Left cardiac atrium (tissue), 4 donors: ENCODE results near the gene ARL4C. TPM values are rescaled to one million over a fixed set of nuclear protein-coding genes. Genes with fewer than 3 reads are reported as not detected.

ENCODE experiments used
- ATAC-seq, 2 donors: fragments of 200-7000 bp; cut with Tn5 transposase; one replicate each; pipeline ENCODE4 v1.9.1; 2020; ENCODE audit warnings: mild to moderate bottlenecking in 2 of 2, moderate library complexity in 2 of 2
- DNase-seq: peaks from one replicate; pipeline ENCODE4 v3.0.0-alpha.2; 2020
- intact Hi-C, 2 donors: fragments of 100-400 bp; cut with DNase I; formaldehyde crosslinking; loops; one replicate each; pipeline versions ENCODE4 v1.14.1 to v1.15.1; 2022 to 2023
- total RNA-seq, 2 donors: library from RNA; stranded (reverse); fragmentation: NEBNext Ultra II Directional; extraction: Animal tissue kit (Norgen Biotek cat#: 25700); gene quantifications; one replicate each; pipeline ENCODE4 v1.2.1, GENCODE V29; 2021
- donor health status: DM: no; HTN: yes; CAD: no.
- donor health status: DM: no; HTN: yes; CAD: no; lungs with severe emphysema.
- donor health status: DM: yes; HTN: yes; CAD: no.
- donor health status: Dilated cardiomyopathy.

Gene ARL4C
- total RNA-seq, 2 donors from 2014 or later, result 4.2 to 9.2 TPM

GRCh38 chr2:234454433-234454832 lies 42.4 kb downstream of the ARL4C start:
- ATAC-seq, result no peak
- intact Hi-C loops, result no loop called here
- no peak for DNase-seq

GRCh38 chr2:234453216-234453615 lies 43.7 kb downstream of the ARL4C start:
- ATAC-seq (no peak), DNase-seq (no peak)
- intact Hi-C loops, result no loop called here

GRCh38 chr2:234451852-234452625 lies 44.8 kb downstream of the ARL4C start:
- DNase-seq (no peak), ATAC-seq (peak in 1 of 2 donors; percentile 93)
- intact Hi-C loops, result no loop called here

GRCh38 chr2:234451242-234451641 lies 45.6 kb downstream of the ARL4C start:
- ATAC-seq, result no peak
- intact Hi-C loops, result no loop called here
- no peak for DNase-seq

- intact Hi-C loops, result no loop called here
- no peak for ATAC-seq
- no peak for DNase-seq
Observed at GRCh38 chr2:234450431-234451124, 46.3 kb downstream of the ARL4C start.

- intact Hi-C loops, result no loop called here
Observed at GRCh38 chr2:234448506-234449184, 48.2 kb downstream of the ARL4C start.

GRCh38 chr2:234447963-234448362 lies 48.9 kb downstream of the ARL4C start:
- DNase-seq (no peak), ATAC-seq (no peak)
- intact Hi-C loops, result no loop called here

More at GRCh38 chr2:234448506-234449184, 48.2 kb downstream of the ARL4C start:
- ATAC-seq (no peak), DNase-seq (no peak)

GRCh38 chr2:234447189-234447588 lies 49.7 kb downstream of the ARL4C start:
- no peak for DNase-seq
- intact Hi-C loops, result no loop called here
- ATAC-seq, result no peak

GRCh38 chr2:234446404-234447076 lies 50.3 kb downstream of the ARL4C start:
- intact Hi-C loops, result no loop called here
- ATAC-seq (peak; percentile 88 to 96), DNase-seq (peak; percentile 78)

- DNase-seq (no peak), ATAC-seq (peak; percentile 50 to 60)
- intact Hi-C loops, result no loop called here
Observed at GRCh38 chr2:234444893-234445292, 52.0 kb downstream of the ARL4C start.

- ATAC-seq (no peak), DNase-seq (no peak)
- intact Hi-C loops, result no loop called here
Observed at GRCh38 chr2:234444242-234444730, 52.6 kb downstream of the ARL4C start.
